Stimulated activated CD4-positive, alpha-beta T cell treated with anti-CD3 and anti-CD28 coated beads, Interleukin-2, amount 100 ng/mL, for 4 hours (primary cell): Measurements from ENCODE around the gene PGC.

Source experiments
- DNase-seq: peaks from one replicate; pipeline ENCODE4 v3.0.0-alpha.2; 2020; ENCODE audit warnings: low read depth

PGC gene

GRCh38 chr6:41746107-41746506, 1.1 kb downstream of the PGC start:
- DNase-seq = no peak

GRCh38 chr6:41744236-41744787, 2.9 kb downstream of the PGC start:
- no peak for DNase-seq

- no peak for DNase-seq
Measured at GRCh38 chr6:41743406-41744235, 3.6 kb downstream of the PGC start.

- no peak for DNase-seq
Measured at GRCh38 chr6:41741625-41742490, 5.3 kb downstream of the PGC start.

- no peak for DNase-seq
Measured at GRCh38 chr6:41740366-41741162, 6.6 kb downstream of the PGC start.

GRCh38 chr6:41739041-41739440, 8.2 kb downstream of the PGC start:
- no peak for DNase-seq

GRCh38 chr6:41737591-41738130, 9.5 kb downstream of the PGC start:
- DNase-seq = no peak

- no peak for DNase-seq
Measured at GRCh38 chr6:41736800-41737555, 10.2 kb downstream of the PGC start.

- DNase-seq = no peak
Measured at GRCh38 chr6:41736186-41736733, 10.9 kb downstream of the PGC start.

- DNase-seq = peak; percentile 89
Measured at GRCh38 chr6:41735427-41736185, 11.6 kb downstream of the PGC start, which contains the start of gene TFEB. TSS of gene TFEB (minus strand) at chr6:41735608. CDS start at chr6:41691213, 44,395 bp downstream.

GRCh38 chr6:41734666-41735426, 12.4 kb downstream of the PGC start:
- peak; percentile 55 for DNase-seq

GRCh38 chr6:41733707-41734665, 13.2 kb downstream of the PGC start:
- peak; percentile 52 for DNase-seq

GRCh38 chr6:41733360-41733706, 13.9 kb downstream of the PGC start:
- DNase-seq = no peak

GRCh38 chr6:41732591-41733359, 14.4 kb downstream of the PGC start:
- DNase-seq = peak; percentile 34

GRCh38 chr6:41732149-41732548, 15.0 kb downstream of the PGC start:
- DNase-seq = no peak

GRCh38 chr6:41731561-41732086, 15.6 kb downstream of the PGC start:
- no peak for DNase-seq
